Measurements from ENCODE around the gene GFRA1.

Gene GFRA1

GRCh38 chr10:116311016-116311415 is 38.0 kb upstream of the GFRA1 start:
- TF ChIP-seq CTCF (IDR thresholded peaks at IDR 0.05) = no peak
- Histone ChIP-seq H3K4me1 (no peaks in the 10 kb centered on the region), H3K9me3 (ENCODE audit: control insufficient read depth, low read length) (no peaks in the 10 kb centered on the region), H2AFZ (no peak overlapping the region), H3K36me3 (ENCODE audit: control insufficient read depth, insufficient read depth, low read length) (no peaks in the 10 kb centered on the region), H3K4me2 (ENCODE audit: low read length) (no peak overlapping the region), H3K79me2 (no peaks in the 10 kb centered on the region), H3K27me3 (ENCODE audit: control insufficient read depth, insufficient read depth, low read length) (no peaks in the 10 kb centered on the region), H3K9ac (no peak overlapping the region), H3K27ac (no peak overlapping the region), H3K4me3 (ENCODE audit: low read depth, low read length) (no peak overlapping the region)

GRCh38 chr10:116307455-116307854 is 34.4 kb upstream of the GFRA1 start:
- no peaks in the 10 kb centered on the region for H3K4me1 ChIP-seq
- no peak overlapping the region for H3K27ac ChIP-seq
- no peaks in the 10 kb centered on the region for H3K36me3 ChIP-seq (ENCODE audit: control insufficient read depth, insufficient read depth, low read length)
- H2AFZ ChIP-seq = no peak overlapping the region
- H3K27me3 ChIP-seq (ENCODE audit: control insufficient read depth, insufficient read depth, low read length) = no peaks in the 10 kb centered on the region
- H3K4me3 ChIP-seq (ENCODE audit: low read depth, low read length) = no peak overlapping the region
- no peaks in the 10 kb centered on the region for H3K9me3 ChIP-seq (ENCODE audit: control insufficient read depth, low read length)
- H3K79me2 ChIP-seq = no peaks in the 10 kb centered on the region
- no peak for TF ChIP-seq CTCF (IDR thresholded peaks at IDR 0.05)
- H3K4me2 ChIP-seq (ENCODE audit: low read length) = no peak overlapping the region
- no peak overlapping the region for H3K9ac ChIP-seq

- Histone ChIP-seq H3K9me3 (ENCODE audit: control insufficient read depth, low read length) (no peaks in the 10 kb centered on the region), H3K4me2 (ENCODE audit: low read length) (no peak overlapping the region), H3K4me3 (ENCODE audit: low read depth, low read length) (no peak overlapping the region), H3K4me1 (no peaks in the 10 kb centered on the region), H2AFZ (no peak overlapping the region), H3K36me3 (ENCODE audit: control insufficient read depth, insufficient read depth, low read length) (no peaks in the 10 kb centered on the region), H3K27me3 (ENCODE audit: control insufficient read depth, insufficient read depth, low read length) (no peaks in the 10 kb centered on the region), H3K27ac (no peak overlapping the region), H3K9ac (no peak overlapping the region), H3K79me2 (no peaks in the 10 kb centered on the region)
- TF ChIP-seq CTCF (IDR thresholded peaks at IDR 0.05) = no peak
Observed at GRCh38 chr10:116306847-116307246, 33.8 kb upstream of the GFRA1 start.

GRCh38 chr10:116304923-116305322 is 31.9 kb upstream of the GFRA1 start:
- no peak for TF ChIP-seq CTCF (IDR thresholded peaks at IDR 0.05)
- Histone ChIP-seq H3K27me3 (ENCODE audit: control insufficient read depth, insufficient read depth, low read length) (no peaks in the 10 kb centered on the region), H3K4me2 (ENCODE audit: low read length) (no peak overlapping the region), H3K4me3 (ENCODE audit: low read depth, low read length) (no peak overlapping the region), H3K27ac (no peak overlapping the region), H3K36me3 (ENCODE audit: control insufficient read depth, insufficient read depth, low read length) (no peaks in the 10 kb centered on the region), H3K79me2 (no peaks in the 10 kb centered on the region), H3K9ac (no peak overlapping the region), H3K4me1 (no peaks in the 10 kb centered on the region), H3K9me3 (ENCODE audit: control insufficient read depth, low read length) (no peaks in the 10 kb centered on the region), H2AFZ (no peak overlapping the region)

- Histone ChIP-seq H3K9me3 (ENCODE audit: control insufficient read depth, low read length) (no peaks in the 10 kb centered on the region), H3K9ac (no peak overlapping the region), H3K4me2 (ENCODE audit: low read length) (no peak overlapping the region), H3K27me3 (ENCODE audit: control insufficient read depth, insufficient read depth, low read length) (no peaks in the 10 kb centered on the region), H3K79me2 (no peaks in the 10 kb centered on the region), H3K4me3 (ENCODE audit: low read depth, low read length) (no peak overlapping the region), H3K4me1 (no peaks in the 10 kb centered on the region), H3K36me3 (ENCODE audit: control insufficient read depth, insufficient read depth, low read length) (no peaks in the 10 kb centered on the region), H3K27ac (no peak overlapping the region), H2AFZ (no peak overlapping the region)
- TF ChIP-seq CTCF (IDR thresholded peaks at IDR 0.05) = no peak
Observed at GRCh38 chr10:116300542-116300941, 27.5 kb upstream of the GFRA1 start.
